ENCODE measurements around the gene SLX4.

SLX4 gene

DNA sequence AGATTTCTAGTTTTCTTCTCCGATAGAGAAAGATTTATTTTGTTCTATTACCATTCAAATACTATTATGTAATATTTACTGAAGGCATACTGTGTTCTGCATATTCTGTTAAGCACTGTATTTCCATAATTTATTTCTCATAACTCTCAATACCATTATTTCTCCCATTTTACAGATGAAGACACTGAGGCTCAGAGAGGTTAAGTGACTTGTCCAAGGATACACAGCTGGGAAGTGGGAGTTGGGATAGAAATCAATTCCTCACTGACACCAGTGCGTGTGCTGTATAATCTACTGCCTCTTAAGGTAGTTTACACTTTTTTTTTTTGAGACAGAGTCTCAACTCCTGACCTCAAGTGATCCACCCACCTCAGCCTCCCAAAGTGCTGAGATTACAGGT lies 41.6 kb downstream of the SLX4 start:
- Histone ChIP-seq H3K27ac (no peak overlapping the region), H3K9me3 (no peaks in the 10 kb centered on the region), H3K4me3 (ENCODE audit: low read depth in 1 of 2, low read length in 1 of 2) (no peak overlapping the region), H3K36me3 (no peaks in the 10 kb centered on the region), H3K4me1 (ENCODE audit: control insufficient read depth in 1 of 2, insufficient read depth in 1 of 2, low read depth in 1 of 2, low read length in 1 of 2) (no peaks in the 10 kb centered on the region), H3K27me3 (peaks cover under 1% of the 10 kb centered on the region)
- TF ChIP-seq, protein P1, sequence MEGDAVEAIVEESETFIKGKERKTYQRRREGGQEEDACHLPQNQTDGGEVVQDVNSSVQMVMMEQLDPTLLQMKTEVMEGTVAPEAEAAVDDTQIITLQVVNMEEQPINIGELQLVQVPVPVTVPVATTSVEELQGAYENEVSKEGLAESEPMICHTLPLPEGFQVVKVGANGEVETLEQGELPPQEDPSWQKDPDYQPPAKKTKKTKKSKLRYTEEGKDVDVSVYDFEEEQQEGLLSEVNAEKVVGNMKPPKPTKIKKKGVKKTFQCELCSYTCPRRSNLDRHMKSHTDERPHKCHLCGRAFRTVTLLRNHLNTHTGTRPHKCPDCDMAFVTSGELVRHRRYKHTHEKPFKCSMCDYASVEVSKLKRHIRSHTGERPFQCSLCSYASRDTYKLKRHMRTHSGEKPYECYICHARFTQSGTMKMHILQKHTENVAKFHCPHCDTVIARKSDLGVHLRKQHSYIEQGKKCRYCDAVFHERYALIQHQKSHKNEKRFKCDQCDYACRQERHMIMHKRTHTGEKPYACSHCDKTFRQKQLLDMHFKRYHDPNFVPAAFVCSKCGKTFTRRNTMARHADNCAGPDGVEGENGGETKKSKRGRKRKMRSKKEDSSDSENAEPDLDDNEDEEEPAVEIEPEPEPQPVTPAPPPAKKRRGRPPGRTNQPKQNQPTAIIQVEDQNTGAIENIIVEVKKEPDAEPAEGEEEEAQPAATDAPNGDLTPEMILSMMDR (IDR thresholded peaks at IDR 0.05), result no peak

DNA sequence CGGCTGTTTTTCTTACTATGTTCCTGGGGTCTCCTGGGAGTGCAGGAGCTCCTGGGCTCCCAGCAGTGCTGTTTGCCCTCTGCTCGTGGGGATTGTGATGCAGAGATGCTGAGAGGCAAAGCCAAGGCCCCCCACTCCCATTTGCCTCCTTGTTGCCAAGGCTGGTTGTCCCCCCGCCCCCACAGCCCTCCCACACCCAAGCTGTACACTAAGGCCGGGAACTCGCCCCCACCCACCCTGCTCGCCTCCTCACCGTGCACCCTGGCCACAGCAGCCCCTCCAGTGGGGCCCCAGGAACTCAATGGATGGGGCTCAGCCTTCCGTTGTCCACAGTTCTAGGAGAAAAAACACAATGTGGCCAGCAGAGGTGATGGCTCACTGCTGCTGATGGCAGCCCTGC lies 44.4 kb downstream of the SLX4 start:
- Histone ChIP-seq H3K4me3 (ENCODE audit: low read depth in 1 of 2, low read length in 1 of 2) (no peak overlapping the region), H3K27ac (no peak overlapping the region), H3K4me1 (ENCODE audit: control insufficient read depth in 1 of 2, insufficient read depth in 1 of 2, low read depth in 1 of 2, low read length in 1 of 2) (no peaks in the 10 kb centered on the region), H3K36me3 (no peaks in the 10 kb centered on the region), H3K9me3 (no peaks in the 10 kb centered on the region), H3K27me3 (no peaks in the 10 kb centered on the region)
- TF ChIP-seq, protein P1 (IDR thresholded peaks at IDR 0.05), result no peak

DNA sequence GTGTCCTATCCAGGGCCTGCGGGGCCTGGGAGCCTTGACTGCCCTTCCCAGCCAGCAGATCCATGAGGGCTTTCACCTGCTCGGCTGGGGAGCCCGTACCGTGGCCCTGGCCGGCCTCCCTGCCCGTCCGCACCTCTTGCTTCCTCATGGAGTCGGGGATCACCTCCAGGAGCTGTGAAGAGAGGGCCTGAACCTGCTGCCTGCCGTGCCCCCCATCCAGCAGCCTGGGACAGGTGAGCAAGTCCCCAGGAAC lies 46.6 kb downstream of the SLX4 start:
- Histone ChIP-seq H3K4me3 (ENCODE audit: low read depth in 1 of 2, low read length in 1 of 2) (no peak overlapping the region), H3K27ac (no peak overlapping the region), H3K9me3 (no peaks in the 10 kb centered on the region), H3K27me3 (no peaks in the 10 kb centered on the region), H3K4me1 (ENCODE audit: control insufficient read depth in 1 of 2, insufficient read depth in 1 of 2, low read depth in 1 of 2, low read length in 1 of 2) (no peaks in the 10 kb centered on the region), H3K36me3 (no peaks in the 10 kb centered on the region)
- TF ChIP-seq, protein P1 (IDR thresholded peaks at IDR 0.05), result no peak

DNA sequence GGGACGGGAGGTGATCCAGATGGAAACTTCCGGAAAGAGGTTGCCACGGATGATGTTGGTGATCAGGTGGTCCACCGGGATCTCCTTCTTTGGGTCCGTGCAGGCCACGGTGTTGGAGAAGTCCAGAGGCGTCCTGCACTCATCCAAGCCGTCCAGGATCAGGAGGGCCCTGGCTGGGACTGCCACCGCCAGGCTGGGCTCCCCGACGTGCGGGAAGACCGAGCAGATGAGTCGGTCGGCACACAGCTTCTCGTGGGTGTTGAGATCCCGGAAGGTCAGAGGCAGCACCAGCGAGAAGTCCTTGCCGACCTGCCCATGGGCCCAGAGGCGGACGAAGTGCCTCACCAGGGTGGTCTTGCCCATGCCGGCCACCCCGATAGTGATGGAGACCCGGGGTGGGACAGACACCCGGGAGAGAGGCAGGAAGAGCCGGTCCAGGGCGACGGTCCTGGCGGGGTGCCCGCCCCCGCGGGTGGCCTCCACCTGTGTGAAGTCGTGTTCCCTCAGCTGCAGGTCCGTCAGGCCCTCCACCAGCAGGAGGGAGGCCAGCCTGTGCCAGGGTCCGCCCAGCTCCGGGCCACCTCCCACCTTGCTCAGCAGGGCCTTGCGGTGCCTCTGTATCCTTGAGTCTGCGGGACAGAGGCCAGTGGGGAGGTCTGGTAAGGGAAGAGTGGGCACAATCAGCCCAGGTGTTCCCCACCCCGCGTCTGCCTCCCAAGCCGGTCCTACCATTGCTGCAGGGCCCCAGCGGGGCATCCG lies 47.1 kb downstream of the SLX4 start:
- no peaks in the 10 kb centered on the region for H3K36me3 ChIP-seq

DNA sequence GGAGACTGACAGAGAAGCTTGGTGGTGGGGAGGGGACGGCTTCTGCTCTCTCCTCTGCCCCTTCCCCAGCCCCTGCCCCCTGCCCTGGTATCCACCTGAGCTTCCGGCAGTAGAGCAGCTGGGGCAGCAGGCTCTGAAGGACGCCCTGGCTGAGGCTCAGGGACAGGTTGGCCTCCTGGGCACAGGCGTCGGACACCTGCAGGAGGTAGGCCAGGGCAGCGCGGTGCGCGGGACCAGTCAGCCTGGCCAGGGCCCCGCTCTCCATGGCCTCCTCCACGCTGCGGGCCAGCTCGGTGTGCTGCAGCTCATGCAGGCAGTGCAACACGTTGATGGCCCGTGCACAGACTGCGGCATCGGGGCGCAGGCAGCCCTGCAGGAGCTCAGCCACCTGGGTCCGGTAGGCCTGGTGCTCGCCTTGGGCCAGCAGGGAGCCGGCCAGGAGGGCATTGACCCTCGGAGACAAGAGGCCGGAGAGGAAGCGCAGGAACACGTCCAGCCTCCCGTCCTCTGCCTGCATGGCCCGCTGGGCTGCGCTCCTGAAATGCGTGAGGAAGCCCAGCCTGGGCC lies 48.4 kb downstream of the SLX4 start:
- H3K27me3 ChIP-seq, result no peaks in the 10 kb centered on the region
- TF ChIP-seq, protein P1 (IDR thresholded peaks at IDR 0.05), result no peak
- no peaks in the 10 kb centered on the region for H3K9me3 ChIP-seq
- H3K27ac ChIP-seq, result no peak overlapping the region
- no peaks in the 10 kb centered on the region for H3K36me3 ChIP-seq
- H3K4me3 ChIP-seq (ENCODE audit: low read depth in 1 of 2, low read length in 1 of 2), result no peak overlapping the region
- no peaks in the 10 kb centered on the region for H3K4me1 ChIP-seq (ENCODE audit: control insufficient read depth in 1 of 2, insufficient read depth in 1 of 2, low read depth in 1 of 2, low read length in 1 of 2)

More for the DNA sequence above, 47.1 kb downstream of the SLX4 start:
- no peak overlapping the region for H3K27ac ChIP-seq
- no peaks in the 10 kb centered on the region for H3K4me1 ChIP-seq (ENCODE audit: control insufficient read depth in 1 of 2, insufficient read depth in 1 of 2, low read depth in 1 of 2, low read length in 1 of 2)
- H3K4me3 ChIP-seq (ENCODE audit: low read depth in 1 of 2, low read length in 1 of 2), result no peak overlapping the region
- H3K9me3 ChIP-seq, result no peaks in the 10 kb centered on the region
- H3K27me3 ChIP-seq, result no peaks in the 10 kb centered on the region
- TF ChIP-seq, protein P1 (IDR thresholded peaks at IDR 0.05), result no peak

Data from neutrophil (primary cell).